Stimulated activated CD4-positive, alpha-beta T cell treated with anti-CD3 and anti-CD28 coated beads, Interleukin-1b, Interleukin-23, amount 100 ng/mL, for 4 hours (primary cell): ENCODE results near the gene PRICKLE2.

Experiments used
- DNase-seq, 2 donors: peaks; one replicate each; pipeline ENCODE4 v3.0.0-alpha.2; 2020; ENCODE audit warnings: low read depth in 2 of 2

PRICKLE2 gene

GRCh38 chr3:64046996-64047594 is 178.2 kb downstream of the PRICKLE2 start:
- no peak for DNase-seq

- DNase-seq: no peak
Measured at GRCh38 chr3:64046592-64046991, 178.7 kb downstream of the PRICKLE2 start.

- DNase-seq: no peak
Measured at GRCh38 chr3:64042952-64043351, 182.3 kb downstream of the PRICKLE2 start.
